Measurements from ENCODE around the gene EFNA2. TPM values are rescaled to one million over a fixed set of nuclear protein-coding genes. Genes with fewer than 3 reads are reported as not detected.
A peak's percentile ranks its signal among the peaks of the same experiment; 100 is the strongest.

The EFNA2 gene
- total RNA-seq, 1 donor from 2014 or later: 14.6 TPM

GRCh38 chr19:1282588-1283206 lies 3.0 kb upstream of the EFNA2 start:
- no peak overlapping the region for H3K4me3 Mint-ChIP-seq (ENCODE audit: unreplicated experiment)
- no peak for DNase-seq (ENCODE audit: low spot score)
- no peak overlapping the region for H3K27ac Mint-ChIP-seq (ENCODE audit: unreplicated experiment)
- H3K36me3 Mint-ChIP-seq (ENCODE audit: low read depth, unreplicated experiment): no peaks in the 10 kb centered on the region
- peaks cover 17% of the 10 kb centered on the region for H3K27me3 Mint-ChIP-seq (ENCODE audit: unreplicated experiment)
- H3K9me3 Mint-ChIP-seq (ENCODE audit: unreplicated experiment): no peaks in the 10 kb centered on the region
- peaks cover 2% of the 10 kb centered on the region for H3K4me1 Mint-ChIP-seq (ENCODE audit: unreplicated experiment)
- TF ChIP-seq, protein P1, sequence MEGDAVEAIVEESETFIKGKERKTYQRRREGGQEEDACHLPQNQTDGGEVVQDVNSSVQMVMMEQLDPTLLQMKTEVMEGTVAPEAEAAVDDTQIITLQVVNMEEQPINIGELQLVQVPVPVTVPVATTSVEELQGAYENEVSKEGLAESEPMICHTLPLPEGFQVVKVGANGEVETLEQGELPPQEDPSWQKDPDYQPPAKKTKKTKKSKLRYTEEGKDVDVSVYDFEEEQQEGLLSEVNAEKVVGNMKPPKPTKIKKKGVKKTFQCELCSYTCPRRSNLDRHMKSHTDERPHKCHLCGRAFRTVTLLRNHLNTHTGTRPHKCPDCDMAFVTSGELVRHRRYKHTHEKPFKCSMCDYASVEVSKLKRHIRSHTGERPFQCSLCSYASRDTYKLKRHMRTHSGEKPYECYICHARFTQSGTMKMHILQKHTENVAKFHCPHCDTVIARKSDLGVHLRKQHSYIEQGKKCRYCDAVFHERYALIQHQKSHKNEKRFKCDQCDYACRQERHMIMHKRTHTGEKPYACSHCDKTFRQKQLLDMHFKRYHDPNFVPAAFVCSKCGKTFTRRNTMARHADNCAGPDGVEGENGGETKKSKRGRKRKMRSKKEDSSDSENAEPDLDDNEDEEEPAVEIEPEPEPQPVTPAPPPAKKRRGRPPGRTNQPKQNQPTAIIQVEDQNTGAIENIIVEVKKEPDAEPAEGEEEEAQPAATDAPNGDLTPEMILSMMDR (IDR thresholded peaks at IDR 0.05; ENCODE audit: unreplicated experiment): no peak

DNA sequence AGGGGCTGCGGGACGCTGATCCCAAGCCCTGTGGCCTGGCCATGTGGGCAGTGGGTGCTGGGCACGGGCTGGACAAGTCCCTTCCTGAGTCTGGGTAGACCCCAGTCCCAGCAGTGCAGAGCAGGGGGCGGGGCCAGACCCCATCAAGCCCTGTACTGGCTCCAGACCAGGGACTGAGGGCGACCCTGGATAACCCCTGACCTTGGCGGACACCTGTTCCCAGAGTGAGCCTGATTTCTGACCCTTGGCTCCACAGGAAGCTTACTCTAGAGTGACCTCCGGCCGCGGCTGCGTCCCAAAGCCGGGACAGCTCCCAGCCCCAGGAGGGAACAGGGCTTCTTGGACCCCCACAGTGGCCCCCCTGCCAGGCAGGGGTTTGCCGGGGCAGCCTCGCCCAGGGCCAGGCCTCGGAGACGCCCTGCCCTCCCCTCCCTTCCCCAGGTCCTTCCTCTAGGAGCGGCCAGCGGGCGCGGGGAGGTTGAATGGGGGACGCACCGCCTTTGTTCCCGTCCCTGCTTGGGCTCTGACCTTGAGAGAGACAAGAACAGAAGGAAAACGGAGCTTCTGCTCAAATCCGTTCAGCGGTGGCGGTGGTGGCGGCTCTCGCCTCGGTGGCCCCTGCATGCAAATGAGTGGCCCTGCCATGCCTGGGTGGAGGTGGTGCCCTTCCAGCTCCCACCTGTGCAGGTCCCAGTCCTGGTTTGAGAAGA lies 2.3 kb upstream of the EFNA2 start:
- no peak overlapping the region for H3K27ac Mint-ChIP-seq (ENCODE audit: unreplicated experiment)
- H3K9me3 Mint-ChIP-seq (ENCODE audit: unreplicated experiment): no peaks in the 10 kb centered on the region
- no peak overlapping the region for H3K4me3 Mint-ChIP-seq (ENCODE audit: unreplicated experiment)
- no peak for DNase-seq (ENCODE audit: low spot score)
- no peaks in the 10 kb centered on the region for H3K36me3 Mint-ChIP-seq (ENCODE audit: low read depth, unreplicated experiment)
- peaks cover 2% of the 10 kb centered on the region for H3K4me1 Mint-ChIP-seq (ENCODE audit: unreplicated experiment)
- H3K27me3 Mint-ChIP-seq (ENCODE audit: unreplicated experiment): peaks cover 17% of the 10 kb centered on the region
- TF ChIP-seq, protein P1 (IDR thresholded peaks at IDR 0.05; ENCODE audit: unreplicated experiment): no peak

DNA sequence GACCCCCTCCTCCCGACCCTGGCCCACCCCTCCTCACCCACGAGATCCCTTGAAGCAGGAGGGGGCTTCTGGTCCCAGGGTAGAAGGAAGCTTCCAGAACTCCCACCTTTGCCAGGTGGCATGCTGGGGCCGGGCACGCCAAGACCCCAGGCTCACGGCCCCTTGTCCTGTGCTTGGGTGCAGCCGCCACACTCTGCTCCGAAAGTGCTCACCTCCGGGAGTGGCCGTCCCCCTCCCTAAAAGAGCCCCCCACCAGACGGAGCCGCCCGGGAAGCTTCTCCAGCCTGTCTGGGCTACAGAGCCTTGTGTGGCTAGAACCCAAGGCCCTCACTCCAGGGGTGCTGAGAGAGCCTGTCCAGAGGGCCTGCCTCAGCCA lies 1.8 kb upstream of the EFNA2 start:
- Mint-ChIP-seq H3K36me3 (ENCODE audit: low read depth, unreplicated experiment) (no peaks in the 10 kb centered on the region), H3K27ac (ENCODE audit: unreplicated experiment) (no peak overlapping the region), H3K9me3 (ENCODE audit: unreplicated experiment) (no peaks in the 10 kb centered on the region), H3K27me3 (ENCODE audit: unreplicated experiment) (peaks cover 17% of the 10 kb centered on the region), H3K4me1 (ENCODE audit: unreplicated experiment) (peaks cover 2% of the 10 kb centered on the region), H3K4me3 (ENCODE audit: unreplicated experiment) (no peak overlapping the region)
- no peak for DNase-seq (ENCODE audit: low spot score)
- TF ChIP-seq, protein P1 (IDR thresholded peaks at IDR 0.05; ENCODE audit: unreplicated experiment): no peak

GRCh38 chr19:1284293-1284978 lies 1.2 kb upstream of the EFNA2 start:
- TF ChIP-seq, protein P1 (IDR thresholded peaks at IDR 0.05; ENCODE audit: unreplicated experiment): no peak
- peak overlapping the region; percentile 80 for H3K4me3 Mint-ChIP-seq (ENCODE audit: unreplicated experiment)
- H3K9me3 Mint-ChIP-seq (ENCODE audit: unreplicated experiment): no peaks in the 10 kb centered on the region
- no peaks in the 10 kb centered on the region for H3K36me3 Mint-ChIP-seq (ENCODE audit: low read depth, unreplicated experiment)
- DNase-seq (ENCODE audit: low spot score): no peak
- no peak overlapping the region for H3K27ac Mint-ChIP-seq (ENCODE audit: unreplicated experiment)
- peaks cover 17% of the 10 kb centered on the region for H3K27me3 Mint-ChIP-seq (ENCODE audit: unreplicated experiment)
- peaks cover 2% of the 10 kb centered on the region for H3K4me1 Mint-ChIP-seq (ENCODE audit: unreplicated experiment)

Measured in endothelial cell (in vitro differentiated cells).